ENCODE data around the gene EVI5. TPM values are rescaled to one million over a fixed set of nuclear protein-coding genes. Genes with fewer than 3 reads are reported as not detected.

Gene EVI5
- polyA plus RNA-seq, 1 donor from 2014 or later = 8.5 TPM

DNA sequence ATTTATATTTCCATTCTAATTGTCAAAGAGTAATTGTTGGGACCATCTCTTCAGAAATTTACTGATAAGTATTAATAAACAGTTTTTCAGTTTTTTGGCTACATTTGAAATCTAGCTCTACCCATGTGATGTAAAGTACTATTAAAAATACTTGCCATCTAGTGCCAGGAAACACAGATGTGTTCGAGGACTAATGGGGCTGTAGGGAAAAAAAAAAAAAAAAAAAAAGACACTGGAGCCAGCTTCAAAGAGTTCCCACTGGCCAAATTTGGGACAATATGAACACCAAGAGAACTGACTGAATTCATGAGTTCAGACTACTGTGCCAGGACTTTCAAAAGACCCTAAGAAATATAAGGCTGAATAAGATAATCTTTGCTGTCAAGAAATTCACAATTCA is 233.0 kb downstream of the EVI5 start:
- TF ChIP-seq EP300 (conservative IDR thresholded peaks at IDR 0.05; ENCODE audit: poor library complexity, severe bottlenecking) (no peak), MXI1 (conservative IDR thresholded peaks at IDR 0.05; ENCODE audit: poor library complexity, severe bottlenecking) (no peak), POLR2AphosphoS5 (IDR thresholded peaks at IDR 0.05) (no peak), EZH2 (IDR thresholded peaks at IDR 0.05; ENCODE audit: borderline replicate concordance, insufficient read depth, low read length, poor library complexity, severe bottlenecking) (no peak), SMC3 (conservative IDR thresholded peaks at IDR 0.05; ENCODE audit: poor library complexity) (no peak)
- TF ChIP-seq, protein P1, sequence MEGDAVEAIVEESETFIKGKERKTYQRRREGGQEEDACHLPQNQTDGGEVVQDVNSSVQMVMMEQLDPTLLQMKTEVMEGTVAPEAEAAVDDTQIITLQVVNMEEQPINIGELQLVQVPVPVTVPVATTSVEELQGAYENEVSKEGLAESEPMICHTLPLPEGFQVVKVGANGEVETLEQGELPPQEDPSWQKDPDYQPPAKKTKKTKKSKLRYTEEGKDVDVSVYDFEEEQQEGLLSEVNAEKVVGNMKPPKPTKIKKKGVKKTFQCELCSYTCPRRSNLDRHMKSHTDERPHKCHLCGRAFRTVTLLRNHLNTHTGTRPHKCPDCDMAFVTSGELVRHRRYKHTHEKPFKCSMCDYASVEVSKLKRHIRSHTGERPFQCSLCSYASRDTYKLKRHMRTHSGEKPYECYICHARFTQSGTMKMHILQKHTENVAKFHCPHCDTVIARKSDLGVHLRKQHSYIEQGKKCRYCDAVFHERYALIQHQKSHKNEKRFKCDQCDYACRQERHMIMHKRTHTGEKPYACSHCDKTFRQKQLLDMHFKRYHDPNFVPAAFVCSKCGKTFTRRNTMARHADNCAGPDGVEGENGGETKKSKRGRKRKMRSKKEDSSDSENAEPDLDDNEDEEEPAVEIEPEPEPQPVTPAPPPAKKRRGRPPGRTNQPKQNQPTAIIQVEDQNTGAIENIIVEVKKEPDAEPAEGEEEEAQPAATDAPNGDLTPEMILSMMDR (IDR thresholded peaks at IDR 0.05; ENCODE audit: poor library complexity, severe bottlenecking) = no peak
- Histone ChIP-seq H3K4me3 (ENCODE audit: low read length) (no peak overlapping the region), H3K9ac (ENCODE audit: low read length) (no peak overlapping the region), H3K36me3 (ENCODE audit: insufficient read depth, low read length) (no peaks in the 10 kb centered on the region), H3K27me3 (ENCODE audit: insufficient read depth, low read depth, low read length) (no peaks in the 10 kb centered on the region), H4K20me1 (ENCODE audit: insufficient read depth) (no peaks in the 10 kb centered on the region), H3K9me2 (ENCODE audit: insufficient read depth, low read length) (no peaks in the 10 kb centered on the region), H3K9me3 (ENCODE audit: low read length) (no peaks in the 10 kb centered on the region), H3K79me2 (replicated peaks; ENCODE audit: insufficient read depth, low read length) (no peaks in the 10 kb centered on the region), H3K27ac (ENCODE audit: low read length) (no peak overlapping the region), H2AFZ (ENCODE audit: low read depth, low read length) (no peak overlapping the region), H3F3A (ENCODE audit: insufficient read depth, low read length, poor library complexity, severe bottlenecking) (no peaks in the 10 kb centered on the region), H3K4me2 (ENCODE audit: low read length) (no peak overlapping the region)

DNA sequence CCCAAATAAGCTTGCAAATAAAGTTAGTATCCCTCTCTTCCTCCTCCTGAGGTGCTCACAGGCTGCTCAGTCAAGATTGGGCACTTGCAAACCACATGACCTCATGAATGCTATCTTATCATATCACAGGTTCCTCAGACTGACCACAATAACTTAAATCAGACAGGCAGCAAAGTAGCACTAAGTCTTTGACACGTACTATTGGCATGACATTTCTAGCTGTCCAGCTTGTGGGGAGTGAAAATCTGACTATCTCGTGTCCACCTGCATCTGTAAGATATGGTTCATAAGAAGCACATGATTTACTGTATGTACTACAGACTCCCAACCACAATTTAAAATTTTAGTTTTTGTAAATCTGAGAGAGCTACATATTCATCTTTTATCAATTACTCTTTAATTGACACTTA is 240.1 kb downstream of the EVI5 start:
- H3F3A ChIP-seq (ENCODE audit: insufficient read depth, low read length, poor library complexity, severe bottlenecking) = no peaks in the 10 kb centered on the region
- no peaks in the 10 kb centered on the region for H3K9me2 ChIP-seq (ENCODE audit: insufficient read depth, low read length)
- no peaks in the 10 kb centered on the region for H3K27me3 ChIP-seq (ENCODE audit: insufficient read depth, low read depth, low read length)
- no peaks in the 10 kb centered on the region for H3K79me2 ChIP-seq (replicated peaks; ENCODE audit: insufficient read depth, low read length)
- no peak overlapping the region for H3K9ac ChIP-seq (ENCODE audit: low read length)
- no peaks in the 10 kb centered on the region for H4K20me1 ChIP-seq (ENCODE audit: insufficient read depth)
- H2AFZ ChIP-seq (ENCODE audit: low read depth, low read length) = no peak overlapping the region
- H3K4me3 ChIP-seq (ENCODE audit: low read length) = no peak overlapping the region
- H3K27ac ChIP-seq (ENCODE audit: low read length) = no peak overlapping the region
- TF ChIP-seq MXI1 (conservative IDR thresholded peaks at IDR 0.05; ENCODE audit: poor library complexity, severe bottlenecking) (no peak), SMC3 (conservative IDR thresholded peaks at IDR 0.05; ENCODE audit: poor library complexity) (no peak), EZH2 (IDR thresholded peaks at IDR 0.05; ENCODE audit: borderline replicate concordance, insufficient read depth, low read length, poor library complexity, severe bottlenecking) (no peak), POLR2AphosphoS5 (IDR thresholded peaks at IDR 0.05) (no peak), EP300 (conservative IDR thresholded peaks at IDR 0.05; ENCODE audit: poor library complexity, severe bottlenecking) (no peak), RAD21 (conservative IDR thresholded peaks at IDR 0.05) (no peak), TAF1 (IDR thresholded peaks at IDR 0.05; ENCODE audit: low read depth) (no peak)
- TF ChIP-seq, protein P2, sequence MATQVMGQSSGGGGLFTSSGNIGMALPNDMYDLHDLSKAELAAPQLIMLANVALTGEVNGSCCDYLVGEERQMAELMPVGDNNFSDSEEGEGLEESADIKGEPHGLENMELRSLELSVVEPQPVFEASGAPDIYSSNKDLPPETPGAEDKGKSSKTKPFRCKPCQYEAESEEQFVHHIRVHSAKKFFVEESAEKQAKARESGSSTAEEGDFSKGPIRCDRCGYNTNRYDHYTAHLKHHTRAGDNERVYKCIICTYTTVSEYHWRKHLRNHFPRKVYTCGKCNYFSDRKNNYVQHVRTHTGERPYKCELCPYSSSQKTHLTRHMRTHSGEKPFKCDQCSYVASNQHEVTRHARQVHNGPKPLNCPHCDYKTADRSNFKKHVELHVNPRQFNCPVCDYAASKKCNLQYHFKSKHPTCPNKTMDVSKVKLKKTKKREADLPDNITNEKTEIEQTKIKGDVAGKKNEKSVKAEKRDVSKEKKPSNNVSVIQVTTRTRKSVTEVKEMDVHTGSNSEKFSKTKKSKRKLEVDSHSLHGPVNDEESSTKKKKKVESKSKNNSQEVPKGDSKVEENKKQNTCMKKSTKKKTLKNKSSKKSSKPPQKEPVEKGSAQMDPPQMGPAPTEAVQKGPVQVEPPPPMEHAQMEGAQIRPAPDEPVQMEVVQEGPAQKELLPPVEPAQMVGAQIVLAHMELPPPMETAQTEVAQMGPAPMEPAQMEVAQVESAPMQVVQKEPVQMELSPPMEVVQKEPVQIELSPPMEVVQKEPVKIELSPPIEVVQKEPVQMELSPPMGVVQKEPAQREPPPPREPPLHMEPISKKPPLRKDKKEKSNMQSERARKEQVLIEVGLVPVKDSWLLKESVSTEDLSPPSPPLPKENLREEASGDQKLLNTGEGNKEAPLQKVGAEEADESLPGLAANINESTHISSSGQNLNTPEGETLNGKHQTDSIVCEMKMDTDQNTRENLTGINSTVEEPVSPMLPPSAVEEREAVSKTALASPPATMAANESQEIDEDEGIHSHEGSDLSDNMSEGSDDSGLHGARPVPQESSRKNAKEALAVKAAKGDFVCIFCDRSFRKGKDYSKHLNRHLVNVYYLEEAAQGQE (IDR thresholded peaks at IDR 0.05; ENCODE audit: borderline replicate concordance) = no peak
- TF ChIP-seq, protein P1 (IDR thresholded peaks at IDR 0.05; ENCODE audit: poor library complexity, severe bottlenecking) = no peak
- no peaks in the 10 kb centered on the region for H3K36me3 ChIP-seq (ENCODE audit: insufficient read depth, low read length)
- H3K4me2 ChIP-seq (ENCODE audit: low read length) = no peak overlapping the region
- H3K9me3 ChIP-seq (ENCODE audit: low read length) = no peaks in the 10 kb centered on the region
